Left renal cortex interstitium (tissue), 4 donors: ENCODE measurements around the gene HOXA4. TPM values are rescaled to one million over a fixed set of nuclear protein-coding genes. Genes with fewer than 3 reads are reported as not detected.

Experiments
- DNase-seq, 4 donors: peaks; one replicate each; pipeline ENCODE4 v3.0.0-alpha.2; 2013; ENCODE audit warnings: low read depth in 4 of 4, low spot score in 2 of 4, missing footprints in 1 of 4
- polyA plus RNA-seq, 4 donors: library from polyadenylated mRNA; unstranded; fragments of 120-200 nt; gene quantifications; one replicate each; pipeline ENCODE4 v1.2.1, GENCODE V29; 2013; ENCODE audit not compliant: insufficient read length in 4 of 4

The HOXA4 gene
- polyA plus RNA-seq, 4 donors, result 18.9 to 25.5 (median 22.2) TPM

DNA sequence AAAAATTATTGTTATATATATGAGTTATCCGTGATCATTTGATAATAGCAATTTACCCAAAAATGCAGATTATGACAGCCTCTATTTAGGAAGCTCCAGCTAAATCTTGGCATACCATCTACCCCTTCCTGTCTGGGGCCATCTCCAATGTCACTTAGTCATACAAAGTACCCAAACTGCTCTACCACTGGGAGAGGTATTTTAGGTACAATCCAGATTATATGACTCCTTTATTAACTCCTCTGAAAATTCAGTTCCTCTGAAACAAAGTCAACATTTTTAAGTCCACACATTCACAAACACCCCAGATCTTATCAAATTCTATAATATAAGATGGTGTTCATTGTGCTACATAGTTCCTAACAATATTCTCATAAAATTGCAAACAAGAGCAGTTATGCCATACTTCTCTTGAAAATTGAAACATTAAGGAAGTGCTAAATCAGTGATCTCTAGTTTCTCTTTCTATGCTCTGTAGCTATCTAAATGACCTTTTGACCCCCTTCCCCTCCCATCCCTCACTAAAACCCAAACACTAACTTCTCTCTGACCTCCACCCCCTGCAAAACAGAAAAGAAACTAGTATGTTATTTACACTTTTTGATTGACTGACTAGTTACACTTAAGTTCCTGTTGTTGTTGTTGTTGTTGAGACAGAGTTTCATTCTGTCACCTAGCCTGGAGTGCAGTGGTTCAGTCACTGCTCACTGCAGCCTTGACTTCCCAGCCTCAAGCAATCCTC, 51.2 kb downstream of the HOXA4 start:
- no peak for DNase-seq

DNA sequence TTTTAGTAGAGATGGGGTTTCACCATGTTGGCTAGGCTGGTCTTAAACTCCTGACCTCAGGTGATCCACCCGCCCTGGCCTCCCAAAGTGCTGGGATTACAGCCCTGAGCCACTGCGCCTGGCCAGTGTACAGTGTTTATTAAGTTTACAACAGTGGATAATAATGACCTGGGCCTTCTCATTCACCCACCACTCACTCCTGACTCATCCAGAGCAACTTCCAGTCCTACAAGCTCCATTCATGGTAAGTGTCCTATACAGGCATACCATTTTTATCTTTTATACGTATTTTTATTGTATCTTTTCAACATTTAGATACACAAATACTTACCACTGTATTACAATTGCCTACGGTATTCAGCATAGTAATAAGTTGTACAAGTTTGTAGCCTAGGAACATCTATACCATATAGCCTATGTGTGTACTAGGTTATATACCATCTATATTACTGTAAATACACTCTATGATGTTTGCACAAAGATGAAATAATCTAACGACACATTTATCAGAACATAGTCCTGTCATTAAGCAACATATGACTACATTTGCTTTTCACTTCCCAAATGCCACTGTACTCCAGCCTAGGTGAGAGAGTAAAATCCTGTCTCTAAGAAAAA, 51.8 kb downstream of the HOXA4 start:
- no peak for DNase-seq

Other genes starting within 250 kb of the HOXA4 start
- gene HOXA1, start 34.8 kb downstream of the HOXA4 start, polyA plus RNA-seq, result 1 to 10 TPM; 1.9 to 2.8 (median 2.6) TPM
- 10 to 100 TPM in 2 of 4 donors, 1 to 10 TPM in 2; 6.5 to 13.6 (median 10.5) TPM for gene HOXA2, start 28.1 kb downstream of the HOXA4 start, polyA plus RNA-seq
- 10 to 100 TPM; 70.8 to 87.5 (median 80.9) TPM for gene HOXA5, start 12.9 kb upstream of the HOXA4 start, polyA plus RNA-seq
- gene HOXA6, start 17.0 kb upstream of the HOXA4 start, polyA plus RNA-seq, result 10 to 100 TPM; 24.7 to 59.3 (median 38.3) TPM
- 10 to 100 TPM; 36.3 to 53.5 (median 51.6) TPM for gene HOXA3, start 21.8 kb upstream of the HOXA4 start, polyA plus RNA-seq
- gene HOXA7, start 25.9 kb upstream of the HOXA4 start, polyA plus RNA-seq, result 10 to 100 TPM; 27.0 to 38.1 (median 31.3) TPM
- gene HOXA9, start 34.8 kb upstream of the HOXA4 start, polyA plus RNA-seq, result 100 to 1,000 TPM in 3 of 4 donors, 10 to 100 TPM in 1; 86.6 to 118 (median 107) TPM
- 100 to 1,000 TPM; 131 to 160 (median 151) TPM for gene HOXA10, start 43.6 kb upstream of the HOXA4 start, polyA plus RNA-seq
- 10 to 100 TPM; 29.6 to 48.7 (median 43.5) TPM for gene HOXA11, start 54.5 kb upstream of the HOXA4 start, polyA plus RNA-seq
- gene HOXA13, start 69.3 kb upstream of the HOXA4 start, polyA plus RNA-seq, result under 1 TPM in 1 of 4 donors, not detected in 3; 0.21 TPM
- gene EVX1, start 112.0 kb upstream of the HOXA4 start, polyA plus RNA-seq, result under 1 TPM in 2 of 4 donors, not detected in 2; 0.06 to 0.07 TPM